GM12873 (cell line): ENCODE results near the gene STARD3.

Source experiments
- CTCF ChIP-seq: IDR thresholded peaks from 2 replicates; pipeline ENCODE4 v1.5.1; 2012; ENCODE audit warnings: low read depth, mild to moderate bottlenecking, moderate library complexity, low read length, control low read depth; ENCODE audit not compliant: insufficient read depth; ENCODE audit errors: missing control alignments

STARD3 gene

GRCh38 chr17:39638317-39638716, 1.4 kb downstream of the STARD3 start:
- no peak for TF ChIP-seq CTCF

DNA sequence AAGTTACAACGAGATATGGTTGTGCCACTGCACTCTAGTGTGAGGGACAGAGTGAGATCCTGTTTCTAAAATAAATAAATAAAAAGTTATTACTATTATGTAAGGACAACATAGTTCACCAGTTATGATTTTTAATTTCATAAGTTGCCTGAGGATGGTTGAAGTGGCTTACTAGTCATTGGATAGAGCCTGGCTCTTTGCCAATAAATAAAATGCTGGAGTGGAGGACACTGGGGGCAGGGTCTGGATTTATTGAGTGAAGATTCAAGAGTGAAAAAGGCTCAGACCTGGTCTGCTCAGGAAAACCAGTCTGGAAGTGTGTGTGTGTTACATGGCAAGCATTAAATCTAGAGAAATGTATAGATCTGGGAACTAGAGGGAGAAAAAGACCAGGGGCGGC, 2.1 kb downstream of the STARD3 start:
- no peak for TF ChIP-seq CTCF

GRCh38 chr17:39639566-39640458, 2.9 kb downstream of the STARD3 start:
- no peak for TF ChIP-seq CTCF

DNA sequence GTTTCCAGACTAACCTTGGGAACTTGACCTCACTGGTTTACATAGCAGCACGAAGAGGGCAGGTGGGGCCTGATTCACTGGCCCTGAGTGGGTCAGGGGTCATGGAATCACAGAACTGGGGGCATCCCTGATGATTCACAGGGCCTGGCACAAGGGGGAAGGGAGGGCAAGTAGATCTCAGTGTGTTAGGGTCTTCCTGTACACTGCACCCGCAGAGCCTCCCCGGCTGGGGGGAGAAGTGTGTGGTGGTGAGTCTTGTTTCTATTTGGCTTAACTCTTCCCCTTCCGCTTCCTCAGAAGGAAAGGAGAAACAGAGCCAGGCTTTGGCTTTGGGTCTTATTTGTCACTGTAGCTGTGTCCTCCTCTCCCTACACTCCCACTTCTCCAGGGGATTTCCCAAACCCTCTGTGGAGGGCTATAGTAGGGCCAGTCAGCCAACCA, 3.7 kb downstream of the STARD3 start:
- TF ChIP-seq CTCF: no peak

DNA sequence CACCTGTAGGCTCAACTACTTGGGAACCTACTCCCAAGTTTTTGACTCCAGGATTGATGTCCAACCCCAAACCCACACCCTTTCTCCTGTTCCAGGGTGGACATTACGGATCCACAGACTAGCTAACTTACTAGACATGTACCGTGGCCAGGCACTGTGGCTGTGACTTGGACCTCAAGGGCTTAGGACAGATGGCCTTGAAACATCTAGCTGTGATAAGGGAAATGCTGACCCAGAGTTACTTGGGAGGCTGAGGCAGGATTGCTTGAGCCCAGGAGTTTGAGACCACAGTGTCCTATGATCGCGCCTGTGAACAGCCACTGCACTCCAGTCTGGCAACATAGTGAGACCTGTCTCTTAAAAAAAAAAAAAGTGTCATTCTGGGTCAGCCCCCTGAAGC, 4.2 kb downstream of the STARD3 start:
- no peak for TF ChIP-seq CTCF

DNA sequence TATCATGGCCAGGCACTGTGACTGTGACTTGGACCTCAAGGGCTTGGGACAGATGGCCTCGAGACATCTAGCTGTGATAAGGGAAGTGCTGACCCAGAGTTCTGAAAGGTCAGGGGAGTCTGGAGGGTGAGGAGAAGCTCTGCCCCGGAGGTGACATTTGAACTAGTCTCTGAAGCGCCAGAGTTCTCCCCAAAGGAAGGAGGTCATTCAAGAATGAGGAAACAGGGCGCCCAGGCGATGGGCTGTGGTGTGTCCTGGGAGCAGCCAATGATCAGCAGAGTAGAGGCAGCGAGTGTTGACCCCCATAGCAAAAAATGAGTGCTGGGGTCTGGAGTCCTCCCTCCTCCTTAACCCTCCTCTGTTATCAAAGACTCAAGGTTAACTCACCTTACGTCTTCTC, 4.9 kb downstream of the STARD3 start:
- TF ChIP-seq CTCF: no peak

DNA sequence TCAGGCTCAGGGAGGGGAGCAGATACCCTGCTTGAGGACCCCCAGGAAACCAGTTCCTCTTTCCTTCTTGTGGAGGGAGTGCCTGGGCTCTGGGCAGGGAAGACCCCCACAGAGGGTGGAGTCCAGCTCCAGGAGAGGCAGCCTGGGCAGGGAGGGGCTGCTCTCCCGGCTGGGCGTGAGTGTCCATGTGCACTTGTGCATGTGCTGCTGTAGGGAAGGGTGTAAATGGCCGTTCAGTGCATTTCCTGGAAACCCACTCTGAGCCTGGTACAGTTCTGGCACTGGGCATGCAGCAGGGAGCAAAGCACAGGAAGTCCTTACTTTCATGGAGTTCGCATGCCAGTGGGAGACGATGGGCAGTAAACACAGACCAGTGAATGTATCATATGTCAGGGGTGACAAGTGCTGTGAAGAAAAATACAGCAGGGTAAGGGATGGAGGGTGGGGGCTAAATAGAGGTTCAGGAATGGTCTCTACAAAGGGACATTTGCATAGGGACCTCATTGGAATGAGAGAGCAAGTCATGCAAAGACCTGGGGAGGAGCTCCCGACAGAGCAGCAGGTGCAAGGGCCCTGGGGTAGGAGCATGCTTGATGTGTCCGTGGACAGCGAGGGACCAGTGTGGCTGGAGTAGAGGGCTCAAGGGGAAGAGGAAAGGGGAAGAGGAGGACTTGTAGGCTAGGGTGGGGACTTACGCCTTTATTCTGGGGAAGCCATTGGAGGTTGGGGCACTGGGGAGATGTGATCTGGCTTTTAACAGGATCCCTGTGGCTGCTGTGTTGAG, 5.5 kb downstream of the STARD3 start:
- no peak for TF ChIP-seq CTCF
